AG20443 (cell line): ENCODE results near the gene TXNRD1.
"Not testable (repeated sequence)": the region's sequence is repeated elsewhere in the genome, so short reads cannot be mapped to it uniquely, and the experiment has no call there.

Experiments used
- DNase-seq: peaks from one replicate; pipeline ENCODE4 v3.0.0; 2012; ENCODE audit warnings: low spot score, mixed read lengths

The TXNRD1 gene

GRCh38 chr12:104190641-104191176, 24.9 kb upstream of the TXNRD1 start:
- no peak for DNase-seq

- no peak for DNase-seq
Observed at GRCh38 chr12:104197264-104197663, 18.3 kb upstream of the TXNRD1 start.

- DNase-seq = no peak
Observed at GRCh38 chr12:104199964-104200363, 15.6 kb upstream of the TXNRD1 start.

GRCh38 chr12:104201238-104202001, 14.2 kb upstream of the TXNRD1 start:
- DNase-seq = peak; percentile 74

GRCh38 chr12:104204690-104205480, 10.7 kb upstream of the TXNRD1 start:
- DNase-seq = no peak

GRCh38 chr12:104207416-104208205, 8.0 kb upstream of the TXNRD1 start:
- DNase-seq = peak; percentile 27

- DNase-seq = no peak
Observed at GRCh38 chr12:104212516-104212915, 3.1 kb upstream of the TXNRD1 start.

GRCh38 chr12:104213952-104214351, 1.6 kb upstream of the TXNRD1 start:
- peak; percentile 83 for DNase-seq

- no peak for DNase-seq
Observed at GRCh38 chr12:104216521-104216924, 944 bp downstream of the TXNRD1 start.

GRCh38 chr12:104218506-104218905, 2.9 kb downstream of the TXNRD1 start:
- DNase-seq = not testable (repeated sequence)

GRCh38 chr12:104218935-104219334, 3.4 kb downstream of the TXNRD1 start:
- no peak for DNase-seq

- peak; percentile 83 for DNase-seq
Observed at GRCh38 chr12:104219361-104219892, 3.8 kb downstream of the TXNRD1 start.

GRCh38 chr12:104219908-104220404, 4.4 kb downstream of the TXNRD1 start:
- DNase-seq = peak; percentile 30

- DNase-seq = no peak
Observed at GRCh38 chr12:104220931-104221330, 5.4 kb downstream of the TXNRD1 start.

GRCh38 chr12:104222976-104223375, 7.4 kb downstream of the TXNRD1 start:
- no peak for DNase-seq

GRCh38 chr12:104223712-104224111, 8.1 kb downstream of the TXNRD1 start:
- no peak for DNase-seq

GRCh38 chr12:104226672-104227071, 11.1 kb downstream of the TXNRD1 start:
- no peak for DNase-seq

GRCh38 chr12:104230304-104231095, 14.9 kb downstream of the TXNRD1 start:
- no peak for DNase-seq

GRCh38 chr12:104232609-104233280, 17.2 kb downstream of the TXNRD1 start:
- no peak for DNase-seq

- no peak for DNase-seq
Observed at GRCh38 chr12:104234926-104235499, 19.4 kb downstream of the TXNRD1 start.
